PC-9 (cell line): ENCODE measurements around the gene PLXNA3.
"Not testable (repeated sequence)": the region's sequence is repeated elsewhere in the genome, so short reads cannot be mapped to it uniquely, and the experiment has no call there.

Experiments used
- CTCF ChIP-seq: fragments of 200-600 bp; sonication (generic); conservative IDR thresholded peaks from 2 replicates; pipeline ENCODE4 v1.6.1; 2017; ENCODE audit warnings: mixed run types, antibody characterized with exemption, mild to moderate bottlenecking, moderate library complexity
- EZH2 ChIP-seq: fragments of 200-600 bp; sonication (generic); IDR thresholded peaks from 2 replicates; pipeline ENCODE4 v1.8.0; 2017; ENCODE audit warnings: antibody characterized with exemption, low read depth

DNA sequence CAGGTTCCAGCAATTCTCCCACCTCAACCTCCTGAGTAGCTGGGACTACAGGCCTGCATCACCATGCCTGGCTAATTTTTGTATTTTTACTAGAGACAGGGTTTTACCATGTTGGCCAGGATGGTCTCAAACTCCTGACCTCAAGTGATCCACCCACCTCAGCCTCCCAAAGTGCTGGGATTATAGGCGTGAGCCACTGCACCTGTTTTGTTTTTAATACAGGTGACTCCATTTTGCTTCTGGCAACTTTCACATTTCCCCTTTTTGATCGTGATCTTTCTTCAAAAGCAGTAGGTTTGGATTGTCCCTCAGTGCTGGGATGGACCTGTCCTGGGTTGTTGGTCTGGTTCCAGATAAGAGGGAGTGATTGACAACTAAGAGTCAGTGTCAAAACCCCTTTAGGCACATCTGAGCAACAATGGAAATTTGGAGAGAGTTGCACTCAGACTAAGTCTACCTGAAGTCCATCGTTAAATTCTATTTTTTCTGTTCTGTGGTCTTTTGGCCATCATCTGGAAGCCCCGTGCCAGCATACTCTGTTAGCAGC lies 38.6 kb downstream of the PLXNA3 start:
- not testable (repeated sequence) for TF ChIP-seq CTCF, EZH2
